Endothelial cell of umbilical vein (primary cell): Measurements from ENCODE around the gene SGF29. TPM values are rescaled to one million over a fixed set of nuclear protein-coding genes. Genes with fewer than 3 reads are reported as not detected.

ENCODE experiments used
- BruUV-seq: library from RNA; stranded (reverse); fragments of 400-500 nt; replicated peaks from 2 replicates; lab custom pipeline; 2021; lab: Mats Ljungman, UMichigan
- CTCF ChIA-PET: fragments of 300-600, 350-600 bp; sonication (Branson Sonifier 250); formaldehyde crosslinking; loops from one replicate; lab custom pipeline; 2021; ENCODE audit warnings: antibody characterized with exemption, inconsistent platforms; lab: Charles Lee
- POLR2A ChIA-PET: fragments of 300-600, 350-600 bp; sonication (Branson Sonifier 250); formaldehyde crosslinking; loops from one replicate; lab custom pipeline; 2021; ENCODE audit warnings: antibody characterized with exemption, inconsistent platforms; lab: Charles Lee
- DNase-seq: peaks from one replicate; pipeline ENCODE4 v3.0.0-alpha.2; 2011; ENCODE audit warnings: low read depth, low spot score
- FAIRE-seq: peaks from 2 replicates; lab custom pipeline; 2011; peaks lifted over from hg19 to GRCh38; lab: Jason Lieb, UNC
- H2AFZ ChIP-seq: 2 replicates; pipeline ENCODE4 v1.6.0; 2012; ENCODE audit warnings: low read depth, low read length, control low read depth, inconsistent platforms
- H3K27ac ChIP-seq: 2 replicates; pipeline ENCODE4 v1.5.1; 2011; ENCODE audit warnings: low read depth, mild to moderate bottlenecking, control low read depth, low read length, moderate library complexity; ENCODE audit not compliant: insufficient read depth
- H3K27me3 ChIP-seq, 2 experiments: 2 replicates each; pipeline versions ENCODE4 v1.6.0 to v1.6.1; 2011; ENCODE audit warnings: low read length in 2 of 2, mixed read lengths in 1 of 2; ENCODE audit not compliant: control insufficient read depth in 2 of 2, insufficient read depth in 2 of 2
- H3K36me3 ChIP-seq, 2 experiments: 2 replicates in 1 of 2; 3 replicates in 1 of 2; pipeline ENCODE4 v1.5.1; 2011; ENCODE audit warnings: low read length in 2 of 2, mild to moderate bottlenecking in 1 of 2, moderate library complexity in 1 of 2; ENCODE audit not compliant: control insufficient read depth in 2 of 2, insufficient read depth in 2 of 2; ENCODE audit errors: extremely low read depth in 1 of 2
- H3K4me1 ChIP-seq: 3 replicates; pipeline ENCODE4 v1.5.1; 2011; ENCODE audit warnings: mild to moderate bottlenecking, low read length; ENCODE audit not compliant: control insufficient read depth, insufficient read depth; ENCODE audit errors: extremely low read depth
- H3K4me2 ChIP-seq: 2 replicates; pipeline ENCODE4 v1.6.1; 2011; ENCODE audit warnings: low read length, control low read depth, mixed read lengths; ENCODE audit not compliant: insufficient read depth
- H3K4me3 ChIP-seq, 3 experiments: fragments of 200-600 bp in 1 of 3; sonication (generic), shearing (Covaris generic) in 1 of 3; replicated peaks in 1 of 3; 2 replicates each; pipeline ENCODE4 v1.5.1; 2011 to 2016; ENCODE audit warnings: control low read depth in 3 of 3, low read length in 3 of 3, mild to moderate bottlenecking in 2 of 3, inconsistent platforms in 1 of 3, low read depth in 1 of 3, moderate library complexity in 1 of 3; ENCODE audit not compliant: insufficient read depth in 1 of 3
- H3K79me2 ChIP-seq: 2 replicates; pipeline ENCODE4 v1.6.0; 2012; ENCODE audit warnings: low read length, inconsistent platforms; ENCODE audit not compliant: control insufficient read depth, insufficient read depth
- H3K9ac ChIP-seq: replicated peaks from 2 replicates; pipeline ENCODE3; 2011; ENCODE audit warnings: low read length, control low read depth; ENCODE audit not compliant: insufficient read depth; ENCODE audit errors: extremely low read depth
- H3K9me1 ChIP-seq: replicated peaks from 3 replicates; pipeline ENCODE4 v1.6.0; 2011; ENCODE audit warnings: mild to moderate bottlenecking, low read length; ENCODE audit not compliant: control insufficient read depth, insufficient read depth; ENCODE audit errors: extremely low read depth
- H3K9me3 ChIP-seq: replicated peaks from 2 replicates; pipeline ENCODE4 v1.5.1; 2012; ENCODE audit warnings: low read length, inconsistent platforms; ENCODE audit not compliant: control insufficient read depth, insufficient read depth
- H4K20me1 ChIP-seq: replicated peaks from 2 replicates; pipeline ENCODE3; 2011; ENCODE audit warnings: mild to moderate bottlenecking, low read length; ENCODE audit not compliant: control insufficient read depth, insufficient read depth; ENCODE audit errors: extremely low read depth
- EZH2 ChIP-seq: IDR thresholded peaks from 2 replicates; pipeline ENCODE4 v1.6.1; 2012; ENCODE audit warnings: borderline replicate concordance, low read depth, mild to moderate bottlenecking, moderate library complexity, low read length, inconsistent platforms; ENCODE audit not compliant: severe bottlenecking
- FOS ChIP-seq: IDR thresholded peaks from 2 replicates; pipeline ENCODE4 v1.6.1; 2011; ENCODE audit warnings: mild to moderate bottlenecking, low read length, moderate library complexity, borderline replicate concordance; ENCODE audit not compliant: insufficient read depth
- GATA2 ChIP-seq: IDR thresholded peaks from 2 replicates; pipeline ENCODE4 v1.7.0; 2011; ENCODE audit warnings: low read depth, mild to moderate bottlenecking, moderate library complexity, mixed read lengths, low read length; ENCODE audit not compliant: insufficient read length, insufficient read depth
- JUN ChIP-seq: IDR thresholded peaks from 2 replicates; pipeline ENCODE4 v1.6.1; 2011; ENCODE audit warnings: borderline replicate concordance, low read depth; ENCODE audit not compliant: insufficient read length, insufficient read depth
- MYC ChIP-seq: IDR thresholded peaks from one replicate; pipeline ENCODE4 v1.6.1; 2011; ENCODE audit warnings: mild to moderate bottlenecking, low read depth, low read length
- POLR2A ChIP-seq: IDR thresholded peaks from 2 replicates; pipeline ENCODE4 v1.6.1; 2012; ENCODE audit warnings: low read depth, mild to moderate bottlenecking, control low read depth, low read length
- POLR2AphosphoS5 ChIP-seq: IDR thresholded peaks from 2 replicates; pipeline ENCODE4 v1.6.1; 2012; ENCODE audit warnings: low read depth, mild to moderate bottlenecking, control low read depth, low read length, moderate library complexity; ENCODE audit not compliant: insufficient read depth
- dilution Hi-C: fragments of 300-500 bp; cut with MboI; formaldehyde crosslinking; loops from one replicate; pipeline ENCODE4 v1.15.0; 2019; ENCODE audit warnings: low sequenced_read_pairs; ENCODE audit not compliant: extremely low pct_ligation_motif_present
- intact Hi-C: fragments of 100-400 bp; cut with micrococcal nuclease; formaldehyde crosslinking; loops from one replicate; pipeline ENCODE4 v1.10.0; 2022
- polyA plus RNA-seq, 4 experiments: library from polyadenylated mRNA; depleted of rRNA in 3 of 4; stranded (reverse) in 3 of 4; unstranded in 1 of 4; fragments of >200 nt; gene quantifications; 2 replicates each; pipeline versions ENCODE4 v1.2.1 to v1.2.3, GENCODE V29; 2011 to 2012; ENCODE audit warnings: missing spikeins in 1 of 4
- total RNA-seq: library from RNA; stranded (reverse); gene quantifications from 2 replicates; pipeline ENCODE4 v1.2.3, GENCODE V29; 2021
- TF ChIP-seq, protein P1 (sequence below), 2 donors: IDR thresholded peaks; 1 replicate in 1 of 2; 2 replicates in 1 of 2; pipeline ENCODE4 v1.5.1; 2011; ENCODE audit warnings: low read length in 2 of 2, mild to moderate bottlenecking in 2 of 2, moderate library complexity in 2 of 2, control low read depth in 1 of 2, inconsistent platforms in 1 of 2, low read depth in 1 of 2; ENCODE audit not compliant: insufficient read depth in 1 of 2; ENCODE audit errors: extremely low read depth in 1 of 2
- TF ChIP-seq, protein P2 (sequence below): IDR thresholded peaks from 2 replicates; pipeline ENCODE4 v1.6.1; 2011; ENCODE audit not compliant: insufficient read depth, insufficient read length

Gene SGF29
- total and polyA plus RNA-seq, 2 donors (not counting 3 experiments of a cell fraction or from before 2014, with no cell fraction given): 3.4 to 12.0 TPM

DNA sequence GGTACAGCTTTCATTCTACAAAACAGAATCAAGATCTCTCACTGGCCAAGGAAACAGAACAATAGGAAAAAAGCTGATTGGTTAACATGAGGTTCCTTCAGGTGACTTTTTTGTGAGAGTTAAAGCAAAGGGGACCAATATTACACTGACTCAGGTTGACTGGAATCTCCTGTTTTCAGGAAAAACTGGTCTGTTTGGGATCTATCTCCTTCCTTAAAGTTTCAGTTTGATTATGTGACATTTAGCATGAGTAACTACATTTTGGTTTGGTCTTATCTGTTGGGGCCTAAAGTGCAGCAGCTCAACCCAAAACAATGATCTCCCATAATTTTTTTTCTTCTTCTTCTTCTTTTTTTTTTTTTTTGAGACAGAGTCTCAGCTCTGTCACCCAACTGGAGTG, 24.6 kb upstream of the SGF29 start:
- Histone ChIP-seq H3K27ac (no peak overlapping the region), H3K9me1 (no peaks in the 10 kb centered on the region), H3K27me3 (peaks cover 0 to 4% of the 10 kb centered on the region in 2 experiments), H3K4me1 (peaks cover 2% of the 10 kb centered on the region), H4K20me1 (no peaks in the 10 kb centered on the region), H3K9ac (no peak overlapping the region), H2AFZ (no peak overlapping the region), H3K4me3 (no peak overlapping the region), H3K4me2 (no peak overlapping the region), H3K9me3 (no peaks in the 10 kb centered on the region), H3K79me2 (no peaks in the 10 kb centered on the region), H3K36me3 (no peaks in the 10 kb centered on the region)
- DNase-seq: no peak
- BruUV-seq: no TSS peak
- ChIA-PET CTCF (interaction anchor here (1.1 kb wide), 1 partner anchor 21 kb away, joined by 3 read pairs; no protein-coding TSS in a partner anchor), POLR2A (no interaction called here)
- intact Hi-C loops (loop anchor here (5.0 kb wide), 1 partner anchor 88 kb away; no protein-coding TSS in a partner anchor), dilution Hi-C loops (no loop called here)
- FAIRE-seq: no peak
- TF ChIP-seq FOS (no peak), POLR2A (no peak), EZH2 (no peak), POLR2AphosphoS5 (no peak), JUN (no peak), GATA2 (no peak), MYC (no peak)
- TF ChIP-seq, protein P1, sequence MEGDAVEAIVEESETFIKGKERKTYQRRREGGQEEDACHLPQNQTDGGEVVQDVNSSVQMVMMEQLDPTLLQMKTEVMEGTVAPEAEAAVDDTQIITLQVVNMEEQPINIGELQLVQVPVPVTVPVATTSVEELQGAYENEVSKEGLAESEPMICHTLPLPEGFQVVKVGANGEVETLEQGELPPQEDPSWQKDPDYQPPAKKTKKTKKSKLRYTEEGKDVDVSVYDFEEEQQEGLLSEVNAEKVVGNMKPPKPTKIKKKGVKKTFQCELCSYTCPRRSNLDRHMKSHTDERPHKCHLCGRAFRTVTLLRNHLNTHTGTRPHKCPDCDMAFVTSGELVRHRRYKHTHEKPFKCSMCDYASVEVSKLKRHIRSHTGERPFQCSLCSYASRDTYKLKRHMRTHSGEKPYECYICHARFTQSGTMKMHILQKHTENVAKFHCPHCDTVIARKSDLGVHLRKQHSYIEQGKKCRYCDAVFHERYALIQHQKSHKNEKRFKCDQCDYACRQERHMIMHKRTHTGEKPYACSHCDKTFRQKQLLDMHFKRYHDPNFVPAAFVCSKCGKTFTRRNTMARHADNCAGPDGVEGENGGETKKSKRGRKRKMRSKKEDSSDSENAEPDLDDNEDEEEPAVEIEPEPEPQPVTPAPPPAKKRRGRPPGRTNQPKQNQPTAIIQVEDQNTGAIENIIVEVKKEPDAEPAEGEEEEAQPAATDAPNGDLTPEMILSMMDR (IDR thresholded peaks at IDR 0.05; ENCODE audit: extremely low read depth in 1 of 2, insufficient read depth in 1 of 2, low read depth in 1 of 2, low read length in 2 of 2): no peak
- TF ChIP-seq, protein P2, sequence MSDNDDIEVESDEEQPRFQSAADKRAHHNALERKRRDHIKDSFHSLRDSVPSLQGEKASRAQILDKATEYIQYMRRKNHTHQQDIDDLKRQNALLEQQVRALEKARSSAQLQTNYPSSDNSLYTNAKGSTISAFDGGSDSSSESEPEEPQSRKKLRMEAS: no peak
